ENCODE data around the gene TNFRSF12A.
A peak's percentile ranks its signal among the peaks of the same experiment; 100 is the strongest.

TNFRSF12A gene

DNA sequence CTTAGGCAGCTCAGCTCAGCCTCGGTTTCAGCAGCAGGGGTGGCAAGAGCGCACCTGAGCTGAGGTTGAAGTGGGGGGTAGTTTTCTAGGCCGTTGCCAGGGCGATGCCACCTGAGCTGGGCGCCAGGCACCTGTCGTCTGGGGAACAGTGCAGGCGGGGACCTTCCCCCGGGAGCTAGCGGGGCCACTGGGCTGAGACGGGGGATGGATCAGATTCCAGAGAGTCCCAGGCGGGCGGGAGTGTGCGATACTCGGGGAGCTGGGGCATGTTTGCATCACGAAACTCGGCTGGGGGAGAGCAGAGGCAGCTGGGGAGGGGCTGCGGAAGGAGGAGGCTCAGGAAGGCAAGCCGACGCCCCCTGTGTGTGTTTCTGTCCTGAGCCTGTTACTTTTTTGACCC, 7.9 kb upstream of the TNFRSF12A start:
- Histone ChIP-seq H3K4me3 (ENCODE audit: low read length) (peak overlapping the region; percentile 14; the same call in 1 of the 2 replicates), H3K36me3 (ENCODE audit: control insufficient read depth, insufficient read depth, low read length) (peaks cover 10% of the 10 kb centered on the region), H3K27ac (ENCODE audit: low read length) (no peak overlapping the region), H3K4me1 (ENCODE audit: control insufficient read depth, insufficient read depth, low read length) (peaks cover 38% of the 10 kb centered on the region), H3K27me3 (ENCODE audit: control insufficient read depth, insufficient read depth, low read length) (no peaks in the 10 kb centered on the region), H3K9me3 (ENCODE audit: control insufficient read depth, insufficient read depth, low read length) (no peaks in the 10 kb centered on the region)
- no peak for DNase-seq (ENCODE audit: low read depth, low spot score)
- WGBS (ENCODE audit: insufficient coverage, insufficient read length) = no CpG with 5 or more reads among the region's 19 CpGs

DNA sequence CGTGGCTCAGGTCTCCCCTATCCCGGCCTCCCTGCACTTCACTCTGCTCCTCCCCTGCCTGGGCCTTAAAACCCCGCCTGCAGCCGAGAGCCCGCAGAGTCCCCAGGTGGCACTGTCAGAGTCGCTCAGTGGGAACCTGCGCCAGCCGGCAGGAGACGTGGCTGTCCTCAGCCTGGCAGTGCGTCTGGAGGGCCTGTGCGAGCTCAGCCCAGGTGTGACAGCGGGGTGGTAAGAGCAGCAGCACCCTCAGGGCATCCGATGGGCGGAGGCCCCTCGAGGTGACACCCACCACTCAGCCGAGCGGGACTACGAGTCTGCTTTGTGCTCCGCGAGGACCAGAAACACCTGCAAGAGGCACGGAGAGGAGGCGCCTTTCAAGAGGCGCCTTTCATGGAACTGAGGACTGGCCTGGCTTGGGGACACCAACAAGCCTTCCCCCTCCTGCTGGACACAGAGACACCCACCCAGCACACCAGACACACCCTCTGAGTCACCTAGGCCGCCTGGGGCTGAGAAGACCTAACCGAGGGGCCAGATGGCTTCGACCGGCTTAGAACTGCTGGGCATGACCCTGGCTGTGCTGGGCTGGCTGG, 7.2 kb upstream of the TNFRSF12A start, which contains the start of gene CLDN9:
Gene CLDN9, plus strand, starts transcription at position 96 of the 593 bp plus-strand sequence. Its CDS starts 440 bp downstream, at position 536.
- H3K4me1 ChIP-seq (ENCODE audit: control insufficient read depth, insufficient read depth, low read length) = peaks cover 34% of the 10 kb centered on the region
- DNase-seq (ENCODE audit: low read depth, low spot score) = no peak
- no peaks in the 10 kb centered on the region for H3K27me3 ChIP-seq (ENCODE audit: control insufficient read depth, insufficient read depth, low read length)

GRCh38 chr16:3013491-3013951, 6.6 kb upstream of the TNFRSF12A start:
- Histone ChIP-seq H3K36me3 (ENCODE audit: control insufficient read depth, insufficient read depth, low read length) (peaks cover 10% of the 10 kb centered on the region), H3K4me3 (ENCODE audit: low read length) (no peak overlapping the region), H3K9me3 (ENCODE audit: control insufficient read depth, insufficient read depth, low read length) (no peaks in the 10 kb centered on the region), H3K27ac (ENCODE audit: low read length) (no peak overlapping the region), H3K4me1 (ENCODE audit: control insufficient read depth, insufficient read depth, low read length) (peaks cover 33% of the 10 kb centered on the region), H3K27me3 (ENCODE audit: control insufficient read depth, insufficient read depth, low read length) (no peaks in the 10 kb centered on the region)
- DNase-seq (ENCODE audit: low read depth, low spot score) = no peak
- no CpG with 5 or more reads among the region's 27 CpGs for WGBS (ENCODE audit: insufficient coverage, insufficient read length)

More for the DNA sequence above, 7.2 kb upstream of the TNFRSF12A start, which contains the start of gene CLDN9:
- Histone ChIP-seq H3K4me3 (ENCODE audit: low read length) (peak within 1 kb of the TSS; percentile 14; the same call in 1 of the 2 replicates), H3K9me3 (ENCODE audit: control insufficient read depth, insufficient read depth, low read length) (no peaks in the 10 kb centered on the region), H3K27ac (ENCODE audit: low read length) (no peak within 1 kb of the TSS), H3K36me3 (ENCODE audit: control insufficient read depth, insufficient read depth, low read length) (peaks cover 10% of the 10 kb centered on the region)
- no CpG with 5 or more reads among the region's 27 CpGs for WGBS (ENCODE audit: insufficient coverage, insufficient read length)

DNA sequence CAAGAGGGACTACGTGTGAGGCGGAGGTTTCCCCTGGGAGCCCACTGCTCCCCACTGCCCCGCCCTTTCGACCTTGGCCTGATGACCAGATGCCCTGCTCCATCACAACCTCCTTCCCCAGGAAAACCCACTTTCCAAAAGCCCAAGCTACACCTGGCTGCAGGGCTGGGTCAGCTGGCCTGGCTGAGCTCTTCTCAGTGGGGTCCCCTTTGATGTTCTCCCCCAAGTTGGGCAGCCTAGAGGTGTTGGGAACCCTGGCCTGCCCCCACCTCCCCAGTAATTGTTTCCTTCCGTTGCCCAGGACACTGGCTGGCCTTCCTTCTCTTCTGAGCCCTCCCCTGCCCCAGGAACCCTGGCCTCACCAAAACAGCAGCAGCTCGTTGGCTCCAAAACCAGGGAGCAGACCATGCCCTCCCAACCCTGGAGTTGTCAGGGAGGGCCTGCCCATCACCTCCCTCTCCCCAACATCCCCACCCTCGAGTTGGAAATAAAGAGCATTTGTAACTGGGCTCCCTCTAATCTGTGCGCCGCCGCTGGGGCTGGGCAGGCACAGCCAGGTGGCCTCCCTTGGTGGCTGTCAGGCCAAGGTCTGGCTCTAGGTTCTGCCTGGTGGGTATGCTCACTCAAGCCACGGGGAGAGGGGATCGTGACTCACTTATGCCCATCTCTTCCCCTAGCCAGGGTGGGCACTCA, 6.0 kb upstream of the TNFRSF12A start:
- DNase-seq (ENCODE audit: low read depth, low spot score) = no peak
- H3K36me3 ChIP-seq (ENCODE audit: control insufficient read depth, insufficient read depth, low read length) = peaks cover 10% of the 10 kb centered on the region
- no CpG with 5 or more reads among the region's 12 CpGs for WGBS (ENCODE audit: insufficient coverage, insufficient read length)
- H3K9me3 ChIP-seq (ENCODE audit: control insufficient read depth, insufficient read depth, low read length) = no peaks in the 10 kb centered on the region
- H3K4me1 ChIP-seq (ENCODE audit: control insufficient read depth, insufficient read depth, low read length) = peaks cover 30% of the 10 kb centered on the region
- no peaks in the 10 kb centered on the region for H3K27me3 ChIP-seq (ENCODE audit: control insufficient read depth, insufficient read depth, low read length)
- no peak overlapping the region for H3K4me3 ChIP-seq (ENCODE audit: low read length)
- H3K27ac ChIP-seq (ENCODE audit: low read length) = no peak overlapping the region

DNA sequence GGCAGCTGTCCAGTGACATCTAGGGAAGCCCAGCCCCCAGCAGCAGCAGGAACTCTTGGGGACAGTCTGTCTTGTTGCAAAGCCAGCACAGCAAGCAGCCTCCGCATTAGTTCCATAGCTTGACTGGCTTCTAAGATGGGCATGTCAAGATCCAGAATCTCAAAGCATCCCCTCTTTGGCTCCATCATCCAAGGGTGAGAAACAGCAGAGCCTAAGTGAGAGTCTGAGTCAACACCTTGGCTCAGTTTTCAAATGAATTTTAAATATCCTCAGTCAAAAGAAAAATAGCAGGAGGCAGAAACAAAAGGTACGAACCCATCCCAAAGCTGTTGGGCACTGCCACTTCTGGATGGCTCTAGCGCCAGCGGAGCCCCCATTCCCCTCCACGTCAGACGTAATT, 5.2 kb upstream of the TNFRSF12A start:
- H3K4me1 ChIP-seq (ENCODE audit: control insufficient read depth, insufficient read depth, low read length) = peaks cover 30% of the 10 kb centered on the region
- H3K4me3 ChIP-seq (ENCODE audit: low read length) = no peak overlapping the region
- no peaks in the 10 kb centered on the region for H3K27me3 ChIP-seq (ENCODE audit: control insufficient read depth, insufficient read depth, low read length)
- peaks cover 10% of the 10 kb centered on the region for H3K36me3 ChIP-seq (ENCODE audit: control insufficient read depth, insufficient read depth, low read length)
- no peak overlapping the region for H3K27ac ChIP-seq (ENCODE audit: low read length)
- WGBS (ENCODE audit: insufficient coverage, insufficient read length) = no CpG with 5 or more reads among the region's 6 CpGs
- H3K9me3 ChIP-seq (ENCODE audit: control insufficient read depth, insufficient read depth, low read length) = no peaks in the 10 kb centered on the region
- no peak for DNase-seq (ENCODE audit: low read depth, low spot score)

- no peaks in the 10 kb centered on the region for H3K9me3 ChIP-seq (ENCODE audit: control insufficient read depth, insufficient read depth, low read length)
- peaks cover 27% of the 10 kb centered on the region for H3K4me1 ChIP-seq (ENCODE audit: control insufficient read depth, insufficient read depth, low read length)
- WGBS (ENCODE audit: insufficient coverage, insufficient read length) = no CpG with 5 or more reads among the region's 13 CpGs
- H3K27ac ChIP-seq (ENCODE audit: low read length) = no peak overlapping the region
- H3K36me3 ChIP-seq (ENCODE audit: control insufficient read depth, insufficient read depth, low read length) = peaks cover 10% of the 10 kb centered on the region
- no peaks in the 10 kb centered on the region for H3K27me3 ChIP-seq (ENCODE audit: control insufficient read depth, insufficient read depth, low read length)
- no peak overlapping the region for H3K4me3 ChIP-seq (ENCODE audit: low read length)
- no peak for DNase-seq (ENCODE audit: low read depth, low spot score)
Observed at GRCh38 chr16:3015865-3016521, 4.2 kb upstream of the TNFRSF12A start.

- no peak for DNase-seq (ENCODE audit: low read depth, low spot score)
- Histone ChIP-seq H3K4me1 (ENCODE audit: control insufficient read depth, insufficient read depth, low read length) (peaks cover 24% of the 10 kb centered on the region), H3K36me3 (ENCODE audit: control insufficient read depth, insufficient read depth, low read length) (peaks cover 13% of the 10 kb centered on the region), H3K27ac (ENCODE audit: low read length) (no peak overlapping the region), H3K27me3 (ENCODE audit: control insufficient read depth, insufficient read depth, low read length) (no peaks in the 10 kb centered on the region), H3K4me3 (ENCODE audit: low read length) (peak overlapping the region; percentile 76), H3K9me3 (ENCODE audit: control insufficient read depth, insufficient read depth, low read length) (no peaks in the 10 kb centered on the region)
- no CpG with 5 or more reads among the region's 20 CpGs for WGBS (ENCODE audit: insufficient coverage, insufficient read length)
Observed at GRCh38 chr16:3017344-3017743, 2.8 kb upstream of the TNFRSF12A start.

- Histone ChIP-seq H3K27ac (ENCODE audit: low read length) (no peak within 1 kb of the TSS), H3K4me3 (ENCODE audit: low read length) (peak within 1 kb of the TSS; percentile 76), H3K9me3 (ENCODE audit: control insufficient read depth, insufficient read depth, low read length) (no peaks in the 10 kb centered on the region), H3K27me3 (ENCODE audit: control insufficient read depth, insufficient read depth, low read length) (no peaks in the 10 kb centered on the region), H3K4me1 (ENCODE audit: control insufficient read depth, insufficient read depth, low read length) (peaks cover 26% of the 10 kb centered on the region), H3K36me3 (ENCODE audit: control insufficient read depth, insufficient read depth, low read length) (peaks cover 16% of the 10 kb centered on the region)
- DNase-seq (ENCODE audit: low read depth, low spot score) = no peak
- WGBS (ENCODE audit: insufficient coverage, insufficient read length) = no CpG with 5 or more reads among the region's 52 CpGs
Observed at GRCh38 chr16:3017794-3018506, 2.2 kb upstream of the TNFRSF12A start, which contains the start of gene CLDN6. CLDN6 (minus strand) TSS chr16:3018183; CDS start chr16:3016021, 2,162 bp downstream.

- WGBS (ENCODE audit: insufficient coverage, insufficient read length) = no CpG with 5 or more reads among the region's 40 CpGs
- H3K4me1 ChIP-seq (ENCODE audit: control insufficient read depth, insufficient read depth, low read length) = peaks cover 10% of the 10 kb centered on the region
- H3K27me3 ChIP-seq (ENCODE audit: control insufficient read depth, insufficient read depth, low read length) = no peaks in the 10 kb centered on the region
- peak overlapping the region; percentile 41; the same call in 1 of the 2 replicates for H3K4me3 ChIP-seq (ENCODE audit: low read length)
- no peak for DNase-seq (ENCODE audit: low read depth, low spot score)
- H3K9me3 ChIP-seq (ENCODE audit: control insufficient read depth, insufficient read depth, low read length) = no peaks in the 10 kb centered on the region
- H3K36me3 ChIP-seq (ENCODE audit: control insufficient read depth, insufficient read depth, low read length) = peaks cover 12% of the 10 kb centered on the region
- H3K27ac ChIP-seq (ENCODE audit: low read length) = no peak overlapping the region
Observed at GRCh38 chr16:3019594-3020246, 448 bp upstream of the TNFRSF12A start.

Measured in iPS DF 6.9 (cell line).